K562 (cell line): ENCODE results near the gene MYO6. TPM values are rescaled to one million over a fixed set of nuclear protein-coding genes. Genes with fewer than 3 reads are reported as not detected.
"Not testable (repeated sequence)": the region's sequence is repeated elsewhere in the genome, so short reads cannot be mapped to it uniquely, and the experiment has no call there.

Experiments
- ATAC-seq: fragments of 200-7000 bp; cut with Tn5 transposase; 3 replicates; pipeline ENCODE4 v1.9.1; 2020; ENCODE audit warnings: moderate library complexity
- BruUV-seq: library from RNA; stranded (reverse); fragments of 400-500 nt; replicated peaks from 2 replicates; lab custom pipeline; 2021; lab: Mats Ljungman, UMichigan
- CTCF ChIA-PET: fragments of 300-600 bp; formaldehyde crosslinking; extraction: SDS; loops from one replicate; lab custom pipeline; 2021; ENCODE audit warnings: low intra/inter-chr PET ratio; lab: Yijun Ruan, JAX
- POLR2A ChIA-PET: fragments of 300-600, 350-650 bp; sonication (Branson Sonifier 250); formaldehyde crosslinking; extraction: SDS; loops from one replicate; lab custom pipeline; 2021; ENCODE audit warnings: antibody characterized with exemption, inconsistent platforms; lab: Yijun Ruan, JAX
- DNase-seq, 4 experiments: peaks; one replicate each; pipeline versions ENCODE4 v3.0.0 to v3.0.0-alpha.2; 2011 to 2018; ENCODE audit warnings: low spot score in 3 of 4, mixed read lengths in 3 of 4; ENCODE audit errors: extremely low read depth in 1 of 4
- FAIRE-seq: peaks from 2 replicates; lab custom pipeline; 2011; peaks lifted over from hg19 to GRCh38; lab: Jason Lieb, UNC
- H2AFZ ChIP-seq: 2 replicates; pipeline ENCODE4 v1.6.0; 2011; ENCODE audit warnings: low read depth, low read length, control low read depth, inconsistent platforms
- H3K27ac ChIP-seq: fragments of 200-600 bp; 3 replicates; pipeline ENCODE4 v1.8.0; 2011; ENCODE audit warnings: low read depth, mild to moderate bottlenecking, control low read depth, inconsistent platforms, low read length, moderate library complexity, mixed read lengths; ENCODE audit errors: extremely low read depth
- H3K27me3 ChIP-seq, 2 experiments: fragments of 300-600 bp in 1 of 2; 2 replicates in 1 of 2; 3 replicates in 1 of 2; pipeline versions ENCODE4 v1.6.0 to v1.8.0; 2011; ENCODE audit warnings: inconsistent platforms in 2 of 2, low read length in 2 of 2, mild to moderate bottlenecking in 1 of 2, mixed read lengths in 1 of 2, moderate library complexity in 1 of 2; ENCODE audit not compliant: control insufficient read depth in 2 of 2, insufficient read depth in 2 of 2
- H3K36me3 ChIP-seq: fragments of 300-600 bp; 3 replicates; pipeline ENCODE4 v1.8.0; 2011; ENCODE audit warnings: mild to moderate bottlenecking, low read length, inconsistent platforms; ENCODE audit not compliant: control insufficient read depth, insufficient read depth
- H3K4me1 ChIP-seq, 2 experiments: fragments of 200-600 bp in 1 of 2; replicated peaks in 1 of 2; 2 replicates in 1 of 2; 3 replicates in 1 of 2; pipeline versions ENCODE4 v1.5.1 to v1.8.0; 2011; ENCODE audit warnings: inconsistent platforms in 2 of 2, low read length in 2 of 2, mild to moderate bottlenecking in 1 of 2, mixed read lengths in 1 of 2, moderate library complexity in 1 of 2; ENCODE audit not compliant: control insufficient read depth in 2 of 2, insufficient read depth in 2 of 2
- H3K4me2 ChIP-seq: 2 replicates; pipeline ENCODE4 v1.6.1; 2011; ENCODE audit warnings: low read length, control low read depth, inconsistent platforms, mixed read lengths; ENCODE audit not compliant: insufficient read depth
- H3K4me3 ChIP-seq: fragments of 200-600 bp; sonication (generic), shearing (Covaris generic); 2 replicates; pipeline ENCODE4 v1.5.1; 2016; ENCODE audit warnings: control low read depth, inconsistent platforms
- H3K79me2 ChIP-seq: fragments of 200-600 bp; 3 replicates; pipeline ENCODE4 v1.8.0; 2011; ENCODE audit warnings: low read length, inconsistent platforms; ENCODE audit not compliant: control insufficient read depth, insufficient read depth
- H3K9ac ChIP-seq, 2 experiments: 2 replicates each; pipeline versions ENCODE4 v1.6.0 to v1.6.1; 2011; ENCODE audit warnings: low read depth in 2 of 2, low read length in 2 of 2, control low read depth in 1 of 2, inconsistent platforms in 1 of 2, mild to moderate bottlenecking in 1 of 2, mixed read lengths in 1 of 2; ENCODE audit not compliant: insufficient read depth in 1 of 2
- H3K9me1 ChIP-seq: one replicate; pipeline ENCODE4 v1.6.0; 2011; ENCODE audit warnings: inconsistent platforms, mild to moderate bottlenecking, low read length, moderate library complexity; ENCODE audit not compliant: control insufficient read depth, insufficient read depth
- H3K9me3 ChIP-seq: replicated peaks from 2 replicates; pipeline ENCODE4 v1.5.1; 2011; ENCODE audit warnings: low read depth, low read length, inconsistent platforms; ENCODE audit not compliant: control insufficient read depth, insufficient read depth
- H4K20me1 ChIP-seq: replicated peaks from 2 replicates; pipeline ENCODE4 v1.6.1; 2011; ENCODE audit warnings: low read length, inconsistent platforms, mixed read lengths; ENCODE audit not compliant: control insufficient read depth, insufficient read depth
- ARID1B ChIP-seq: fragments of 450-650 bp; IDR thresholded peaks from 2 replicates; pipeline ENCODE4 v1.6.1; 2016; ENCODE audit warnings: antibody characterized with exemption, mild to moderate bottlenecking, inconsistent platforms
- CCAR2 ChIP-seq: fragments of 200-400 bp; formaldehyde crosslinking; IDR thresholded peaks from 2 replicates; pipeline ENCODE4 v1.6.1; 2017; ENCODE audit warnings: mild to moderate bottlenecking, low read depth, low read length
- E2F3 ChIP-seq: fragments of 250-450 bp; sonication (Bioruptor Pico); IDR thresholded peaks from 2 replicates; pipeline ENCODE4 v1.4.0; 2020; ENCODE audit warnings: mild to moderate bottlenecking
- EP400 ChIP-seq: fragments of 450-650 bp; IDR thresholded peaks from 2 replicates; pipeline ENCODE4 v1.6.1; 2017; ENCODE audit warnings: antibody characterized with exemption, mild to moderate bottlenecking, moderate library complexity
- HLTF ChIP-seq: fragments of 450-650 bp; IDR thresholded peaks from 2 replicates; pipeline ENCODE4 v1.6.1; 2016
- JUNB ChIP-seq: fragments of 450-650 bp; formaldehyde crosslinking; conservative IDR thresholded peaks from 2 replicates; pipeline ENCODE4 v1.4.0; 2020; ENCODE audit warnings: mild to moderate bottlenecking
- KDM4B ChIP-seq, 2 experiments: fragments of 450-650 bp in 1 of 2; sonication (generic) in 1 of 2; IDR thresholded peaks; 2 replicates each; pipeline ENCODE4 v1.6.1; 2016 to 2017; ENCODE audit warnings: borderline replicate concordance in 2 of 2, antibody characterized with exemption in 1 of 2, low read depth in 1 of 2, mild to moderate bottlenecking in 1 of 2
- MEF2D ChIP-seq: conservative IDR thresholded peaks from 2 replicates; pipeline ENCODE4 v1.6.1; 2016; ENCODE audit warnings: low read depth, missing genetic modification characterization, missing compliant biosample characterization
- SMAD2 ChIP-seq: fragments of 150-350 bp; IDR thresholded peaks from 2 replicates; pipeline ENCODE4 v1.6.1; 2014; ENCODE audit warnings: low read depth, mild to moderate bottlenecking, low read length
- STAG1 ChIP-seq: sonication (generic); formaldehyde crosslinking; IDR thresholded peaks from 2 replicates; pipeline ENCODE4 v1.5.0; 2020; ENCODE audit warnings: missing genetic modification reagents, borderline replicate concordance
- XRCC3 ChIP-seq: fragments of 450-650 bp; IDR thresholded peaks from 2 replicates; pipeline ENCODE4 v1.6.1; 2017; ENCODE audit warnings: mild to moderate bottlenecking, moderate library complexity
- ZBTB8A ChIP-seq: fragments of 450-650 bp; IDR thresholded peaks from 2 replicates; pipeline ENCODE4 v1.6.1; 2018; ENCODE audit warnings: mild to moderate bottlenecking, moderate library complexity; ENCODE audit not compliant: partially characterized antibody
- WGBS: fragments of 100-300 bp; shearing (Covaris generic); methylation state at CpG from one replicate; pipeline ENCODE4 v1.1.6; 2016; ENCODE audit warnings: low coverage, mixed read lengths; ENCODE audit not compliant: insufficient coverage; ENCODE audit errors: missing lambda C conversion rate; 5-methylcytosine and 5-hydroxymethylcytosine counted together
- in situ Hi-C: fragments of 300-500 bp; cut with MboI; formaldehyde crosslinking; loops from 4 replicates; pipeline ENCODE4 v1.15.0; 2018; ENCODE audit warnings: inconsistent platforms, mixed read lengths
- intact Hi-C: fragments of 100-400 bp; cut with micrococcal nuclease; formaldehyde crosslinking; loops from 2 replicates; pipeline ENCODE4 v1.14.2; 2022
- polyA plus RNA-seq, 8 experiments: library from polyadenylated mRNA; depleted of rRNA in 4 of 8; stranded (reverse) in 5 of 8; unstranded in 3 of 8; fragments of >200 nt; fragmentation: Nextera tagmentation in 2 of 8; fragmentation: Illumina TruSeq in 1 of 8; extraction: Ambion mirVana in 2 of 8; extraction: Trizol in 1 of 8; gene quantifications; 2 replicates each; pipeline versions ENCODE4 v1.2.1 to v1.2.3, GENCODE V29; 2011 to 2014; ENCODE audit warnings: inconsistent platforms in 1 of 8, missing spikeins in 1 of 8
- total RNA-seq, 7 experiments: library from RNA; depleted of rRNA in 6 of 7; stranded (reverse); fragments of >200 nt in 6 of 7; fragmentation: Illumina TruSeq in 2 of 7; extraction: Trizol in 2 of 7; gene quantifications; 2 replicates each; pipeline versions ENCODE4 v1.2.1 to v1.2.3, GENCODE V29; 2011 to 2021; ENCODE audit warnings: low replicate concordance in 1 of 7
- TF ChIP-seq, protein P1 (sequence below): sonication (generic); formaldehyde crosslinking; IDR thresholded peaks from 2 replicates; pipeline ENCODE4 v1.8.1; 2023; ENCODE audit warnings: mild to moderate bottlenecking, missing genetic modification reagents

MYO6 gene
- total and polyA plus RNA-seq, 9 of the 15 experiments (the other 6 are each of a cell fraction or from before 2014, with no cell fraction given): 1.3 to 5.5 (median 2.7) TPM

DNA sequence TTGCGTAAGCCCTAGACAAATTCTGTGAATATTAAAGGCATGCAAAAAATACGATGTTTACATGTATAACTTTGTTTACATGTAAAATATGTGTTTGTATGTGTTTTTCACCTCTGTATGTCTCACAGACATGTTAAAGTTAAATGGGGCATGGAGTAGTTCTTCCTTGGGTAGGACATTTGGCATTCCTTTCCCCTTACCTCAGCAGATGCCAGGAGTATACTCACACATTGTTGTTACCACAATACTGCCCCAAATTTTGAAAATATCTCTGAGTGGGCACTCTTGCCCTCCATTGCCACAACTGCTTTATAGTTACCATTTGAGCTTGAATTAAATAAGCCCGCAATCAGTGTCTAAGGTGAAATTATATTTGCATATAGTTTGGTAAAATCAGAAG is 147.5 kb downstream of the MYO6 start:
- intact Hi-C loops: no loop called here
- 15% methylated on average over 3 of the region's 3 CpGs for WGBS
- BruUV-seq: no TSS peak
- in situ Hi-C loops: no loop called here
- ChIA-PET POLR2A (no interaction called here), CTCF (no interaction called here)
- Histone ChIP-seq H4K20me1 (no peaks in the 10 kb centered on the region), H3K27me3 (no peaks in the 10 kb centered on the region), H3K9ac (no peak overlapping the region), H3K27ac (no peak overlapping the region), H3K9me1 (no peaks in the 10 kb centered on the region), H3K4me1 (peaks cover 0 to 2% of the 10 kb centered on the region in 2 experiments; a peak in 1 of 5 replicates), H3K79me2 (no peaks in the 10 kb centered on the region), H3K36me3 (no peaks in the 10 kb centered on the region), H2AFZ (no peak overlapping the region), H3K4me3 (no peak overlapping the region), H3K9me3 (no peaks in the 10 kb centered on the region), H3K4me2 (no peak overlapping the region)
- FAIRE-seq: no peak
- no peak for TF ChIP-seq STAG1 (CRISPR knock-in tag)
- no peak for TF ChIP-seq SMAD2
- no peak for TF ChIP-seq E2F3 (CRISPR knock-in tag)
- no peak for TF ChIP-seq XRCC3
- TF ChIP-seq KDM4B (IDR thresholded peaks at IDR 0.05; ENCODE audit: borderline replicate concordance in 2 of 2, low read depth in 1 of 2): no peak
- TF ChIP-seq, protein P1, sequence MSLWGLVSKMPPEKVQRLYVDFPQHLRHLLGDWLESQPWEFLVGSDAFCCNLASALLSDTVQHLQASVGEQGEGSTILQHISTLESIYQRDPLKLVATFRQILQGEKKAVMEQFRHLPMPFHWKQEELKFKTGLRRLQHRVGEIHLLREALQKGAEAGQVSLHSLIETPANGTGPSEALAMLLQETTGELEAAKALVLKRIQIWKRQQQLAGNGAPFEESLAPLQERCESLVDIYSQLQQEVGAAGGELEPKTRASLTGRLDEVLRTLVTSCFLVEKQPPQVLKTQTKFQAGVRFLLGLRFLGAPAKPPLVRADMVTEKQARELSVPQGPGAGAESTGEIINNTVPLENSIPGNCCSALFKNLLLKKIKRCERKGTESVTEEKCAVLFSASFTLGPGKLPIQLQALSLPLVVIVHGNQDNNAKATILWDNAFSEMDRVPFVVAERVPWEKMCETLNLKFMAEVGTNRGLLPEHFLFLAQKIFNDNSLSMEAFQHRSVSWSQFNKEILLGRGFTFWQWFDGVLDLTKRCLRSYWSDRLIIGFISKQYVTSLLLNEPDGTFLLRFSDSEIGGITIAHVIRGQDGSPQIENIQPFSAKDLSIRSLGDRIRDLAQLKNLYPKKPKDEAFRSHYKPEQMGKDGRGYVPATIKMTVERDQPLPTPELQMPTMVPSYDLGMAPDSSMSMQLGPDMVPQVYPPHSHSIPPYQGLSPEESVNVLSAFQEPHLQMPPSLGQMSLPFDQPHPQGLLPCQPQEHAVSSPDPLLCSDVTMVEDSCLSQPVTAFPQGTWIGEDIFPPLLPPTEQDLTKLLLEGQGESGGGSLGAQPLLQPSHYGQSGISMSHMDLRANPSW (CRISPR knock-in tag): no peak
- no peak for TF ChIP-seq MEF2D (tag)
- no peak for TF ChIP-seq JUNB (CRISPR knock-in tag)
- no peak for TF ChIP-seq CCAR2
- TF ChIP-seq HLTF: no peak
- TF ChIP-seq ARID1B: no peak
- TF ChIP-seq ZBTB8A: no peak
- no peak for TF ChIP-seq EP400
- ATAC-seq: no peak
- no peak for DNase-seq

DNA sequence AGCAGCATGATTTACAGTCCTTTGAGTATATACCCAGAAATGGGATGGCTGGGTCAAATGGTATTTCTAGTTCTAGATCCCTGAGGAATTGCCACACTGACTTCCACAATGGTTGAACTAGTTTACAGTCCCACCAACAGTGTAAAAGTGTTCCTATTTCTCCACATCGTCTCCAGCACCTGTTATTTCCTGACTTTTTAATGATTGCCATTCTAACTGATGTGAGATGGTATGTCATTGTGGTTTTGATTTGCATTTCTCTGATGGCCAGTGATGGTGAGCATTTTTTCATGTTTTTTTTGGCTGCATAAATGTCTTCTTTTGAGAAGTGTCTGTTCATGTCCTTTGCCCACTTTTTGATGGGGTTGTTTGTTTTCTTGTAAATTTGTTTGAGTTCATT is 151.2 kb downstream of the MYO6 start:
- H3K36me3 ChIP-seq, H3K9me1 ChIP-seq, FAIRE-seq, H3K9ac ChIP-seq, H2AFZ ChIP-seq, H3K79me2 ChIP-seq, H3K4me1 ChIP-seq, ATAC-seq, in situ Hi-C loops, H3K9me3 ChIP-seq, DNase-seq, H3K27ac ChIP-seq, H4K20me1 ChIP-seq, H3K4me2 ChIP-seq, intact Hi-C loops, H3K4me3 ChIP-seq, BruUV-seq, POLR2A ChIA-PET, H3K27me3 ChIP-seq, CTCF ChIA-PET: not testable (repeated sequence)
- WGBS: 0% methylated on average over 1 of the region's 1 CpG
